Measurements from ENCODE around the gene PABPN1.
A peak's percentile ranks its signal among the peaks of the same experiment; 100 is the strongest.

PABPN1 gene

DNA sequence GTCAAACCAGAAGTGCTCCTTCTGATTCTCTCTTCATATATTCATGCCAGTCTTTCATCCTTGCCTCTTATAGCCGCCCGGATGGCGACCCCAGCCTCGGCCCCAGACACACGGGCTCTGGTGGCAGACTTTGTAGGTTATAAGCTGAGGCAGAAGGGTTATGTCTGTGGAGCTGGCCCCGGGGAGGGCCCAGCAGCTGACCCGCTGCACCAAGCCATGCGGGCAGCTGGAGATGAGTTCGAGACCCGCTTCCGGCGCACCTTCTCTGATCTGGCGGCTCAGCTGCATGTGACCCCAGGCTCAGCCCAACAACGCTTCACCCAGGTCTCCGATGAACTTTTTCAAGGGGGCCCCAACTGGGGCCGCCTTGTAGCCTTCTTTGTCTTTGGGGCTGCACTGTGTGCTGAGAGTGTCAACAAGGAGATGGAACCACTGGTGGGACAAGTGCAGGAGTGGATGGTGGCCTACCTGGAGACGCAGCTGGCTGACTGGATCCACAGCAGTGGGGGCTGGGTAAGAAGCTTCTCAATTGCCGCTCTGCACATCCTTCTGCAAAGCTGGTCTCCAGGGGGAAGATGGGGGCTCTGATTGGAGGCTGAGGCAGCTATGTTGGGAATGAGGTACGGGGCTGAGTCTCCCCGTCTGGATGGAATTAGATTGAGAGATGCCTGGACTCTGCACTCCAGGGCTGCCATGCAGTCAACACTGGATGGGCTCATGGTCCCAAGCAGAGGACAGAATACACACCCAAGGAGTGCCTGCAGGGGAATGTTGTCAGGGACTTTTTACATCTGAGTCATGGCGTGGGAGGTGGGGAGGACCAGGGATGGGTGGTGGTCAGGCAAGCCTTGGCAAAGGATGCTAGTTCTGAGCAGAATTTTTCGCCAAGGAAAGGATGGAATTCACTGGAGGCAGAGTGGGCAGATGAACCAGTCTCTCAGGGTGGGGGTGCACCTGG, 13.3 kb upstream of the PABPN1 start:
- ATAC-seq (ENCODE audit: low read depth): peak; percentile 43
- peak overlapping the region; percentile 65 for H3K27ac ChIP-seq (ENCODE audit: poor library complexity, severe bottlenecking)
- TF ChIP-seq, protein P1, sequence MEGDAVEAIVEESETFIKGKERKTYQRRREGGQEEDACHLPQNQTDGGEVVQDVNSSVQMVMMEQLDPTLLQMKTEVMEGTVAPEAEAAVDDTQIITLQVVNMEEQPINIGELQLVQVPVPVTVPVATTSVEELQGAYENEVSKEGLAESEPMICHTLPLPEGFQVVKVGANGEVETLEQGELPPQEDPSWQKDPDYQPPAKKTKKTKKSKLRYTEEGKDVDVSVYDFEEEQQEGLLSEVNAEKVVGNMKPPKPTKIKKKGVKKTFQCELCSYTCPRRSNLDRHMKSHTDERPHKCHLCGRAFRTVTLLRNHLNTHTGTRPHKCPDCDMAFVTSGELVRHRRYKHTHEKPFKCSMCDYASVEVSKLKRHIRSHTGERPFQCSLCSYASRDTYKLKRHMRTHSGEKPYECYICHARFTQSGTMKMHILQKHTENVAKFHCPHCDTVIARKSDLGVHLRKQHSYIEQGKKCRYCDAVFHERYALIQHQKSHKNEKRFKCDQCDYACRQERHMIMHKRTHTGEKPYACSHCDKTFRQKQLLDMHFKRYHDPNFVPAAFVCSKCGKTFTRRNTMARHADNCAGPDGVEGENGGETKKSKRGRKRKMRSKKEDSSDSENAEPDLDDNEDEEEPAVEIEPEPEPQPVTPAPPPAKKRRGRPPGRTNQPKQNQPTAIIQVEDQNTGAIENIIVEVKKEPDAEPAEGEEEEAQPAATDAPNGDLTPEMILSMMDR (IDR thresholded peaks at IDR 0.05; ENCODE audit: poor library complexity, severe bottlenecking): no peak

DNA sequence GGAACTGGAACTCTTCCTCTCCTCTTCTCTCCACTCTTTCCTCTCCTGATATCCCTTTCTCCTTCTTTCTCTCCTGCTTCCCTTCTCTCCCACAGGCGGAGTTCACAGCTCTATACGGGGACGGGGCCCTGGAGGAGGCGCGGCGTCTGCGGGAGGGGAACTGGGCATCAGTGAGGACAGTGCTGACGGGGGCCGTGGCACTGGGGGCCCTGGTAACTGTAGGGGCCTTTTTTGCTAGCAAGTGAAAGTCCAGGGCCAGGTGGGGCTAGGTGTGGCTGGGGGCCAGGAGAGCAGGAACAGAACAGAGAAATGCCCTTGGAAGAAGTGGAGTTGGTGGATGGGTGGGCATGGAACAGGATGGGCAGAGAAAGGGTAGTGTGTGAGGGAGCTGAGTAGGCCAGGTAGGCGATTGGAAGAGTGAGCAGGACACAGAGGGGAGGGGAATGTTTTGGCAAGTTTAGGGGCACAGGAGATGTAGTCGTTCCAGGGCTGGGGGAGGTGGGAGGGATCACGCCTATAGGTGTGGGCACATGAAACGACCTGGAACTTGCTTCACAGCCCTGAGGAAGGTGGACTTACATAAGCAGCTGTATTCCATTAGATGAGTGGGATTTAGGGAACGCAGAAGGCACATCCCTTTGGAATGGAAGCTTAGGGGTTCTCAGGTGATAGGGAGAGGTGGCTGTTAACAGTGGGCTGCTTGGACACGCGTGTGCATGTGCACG, 12.4 kb upstream of the PABPN1 start:
- H3K27ac ChIP-seq (ENCODE audit: poor library complexity, severe bottlenecking): peak overlapping the region; percentile 65
- ATAC-seq (ENCODE audit: low read depth): no peak
- peaks cover 16% of the 10 kb centered on the region for H3K4me1 ChIP-seq (ENCODE audit: insufficient read depth, poor library complexity, severe bottlenecking)
- H3K27me3 ChIP-seq (ENCODE audit: insufficient read depth, poor library complexity, severe bottlenecking): no peaks in the 10 kb centered on the region
- no peak for DNase-seq (ENCODE audit: low spot score)
- H3K9me3 ChIP-seq (ENCODE audit: severe bottlenecking): no peaks in the 10 kb centered on the region
- H3K36me3 ChIP-seq (ENCODE audit: low read depth): peaks cover 65% of the 10 kb centered on the region
- H3K4me3 ChIP-seq (ENCODE audit: severe bottlenecking): no peak overlapping the region
- TF ChIP-seq, protein P1 (IDR thresholded peaks at IDR 0.05; ENCODE audit: poor library complexity, severe bottlenecking): no peak

More for the DNA sequence above, 13.3 kb upstream of the PABPN1 start:
- Histone ChIP-seq H3K36me3 (ENCODE audit: low read depth) (peaks cover 57% of the 10 kb centered on the region), H3K4me3 (ENCODE audit: severe bottlenecking) (peak overlapping the region; percentile 81), H3K4me1 (ENCODE audit: insufficient read depth, poor library complexity, severe bottlenecking) (peaks cover 16% of the 10 kb centered on the region), H3K9me3 (ENCODE audit: severe bottlenecking) (no peaks in the 10 kb centered on the region), H3K27me3 (ENCODE audit: insufficient read depth, poor library complexity, severe bottlenecking) (no peaks in the 10 kb centered on the region)
- DNase-seq (ENCODE audit: low spot score): no peak

DNA sequence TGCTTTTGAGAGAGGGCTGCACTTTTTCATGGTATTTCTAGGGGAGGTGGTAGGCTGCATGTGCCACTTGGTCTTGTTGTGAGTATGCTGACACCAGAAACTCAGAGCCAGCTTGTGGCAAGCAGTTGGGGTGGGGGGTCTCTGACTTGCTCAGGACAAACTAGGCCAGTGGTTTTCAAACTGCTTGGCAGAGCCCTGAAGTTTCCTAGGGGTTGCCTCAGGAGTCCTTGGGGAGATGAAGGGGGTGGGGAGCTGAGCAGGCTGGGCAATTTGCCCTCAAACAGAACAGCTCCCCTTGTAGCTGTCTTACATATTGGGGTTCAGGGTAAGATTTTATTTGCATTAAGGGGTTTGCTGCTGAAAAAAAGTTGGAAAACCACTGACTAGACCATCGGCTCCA, 10.7 kb upstream of the PABPN1 start:
- no peak for ATAC-seq (ENCODE audit: low read depth)
- peaks cover 16% of the 10 kb centered on the region for H3K4me1 ChIP-seq (ENCODE audit: insufficient read depth, poor library complexity, severe bottlenecking)
- TF ChIP-seq, protein P1 (IDR thresholded peaks at IDR 0.05; ENCODE audit: poor library complexity, severe bottlenecking): no peak

DNA sequence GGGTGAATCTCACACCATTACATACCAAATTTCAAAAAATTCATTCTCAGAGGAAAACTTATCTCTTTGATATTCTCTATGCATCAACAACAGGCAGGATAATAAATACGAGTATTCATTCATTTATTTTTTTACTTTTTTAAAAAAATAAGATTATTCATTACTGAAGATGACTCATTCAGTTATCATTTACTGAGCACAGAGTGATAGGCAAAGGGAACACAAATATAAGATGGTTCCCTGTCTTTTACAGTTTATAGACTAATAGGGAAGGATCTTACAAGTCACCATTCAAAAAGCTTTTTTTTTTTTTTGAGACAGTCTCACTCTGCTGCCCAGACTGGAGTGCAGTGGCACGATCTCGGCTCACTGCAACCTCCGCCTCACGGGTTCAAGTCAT, 5.0 kb upstream of the PABPN1 start:
- ATAC-seq (ENCODE audit: low read depth): no peak
- H3K9me3 ChIP-seq (ENCODE audit: severe bottlenecking): no peaks in the 10 kb centered on the region
- TF ChIP-seq, protein P1 (IDR thresholded peaks at IDR 0.05; ENCODE audit: poor library complexity, severe bottlenecking): no peak
- no peak overlapping the region for H3K27ac ChIP-seq (ENCODE audit: poor library complexity, severe bottlenecking)
- DNase-seq (ENCODE audit: low spot score): no peak
- H3K4me1 ChIP-seq (ENCODE audit: insufficient read depth, poor library complexity, severe bottlenecking): peaks cover 7% of the 10 kb centered on the region
- H3K36me3 ChIP-seq (ENCODE audit: low read depth): peaks cover 63% of the 10 kb centered on the region
- H3K27me3 ChIP-seq (ENCODE audit: insufficient read depth, poor library complexity, severe bottlenecking): no peaks in the 10 kb centered on the region
- H3K4me3 ChIP-seq (ENCODE audit: severe bottlenecking): no peak overlapping the region

More for the DNA sequence above, 10.7 kb upstream of the PABPN1 start:
- Histone ChIP-seq H3K9me3 (ENCODE audit: severe bottlenecking) (no peaks in the 10 kb centered on the region), H3K4me3 (ENCODE audit: severe bottlenecking) (no peak overlapping the region), H3K27ac (ENCODE audit: poor library complexity, severe bottlenecking) (no peak overlapping the region), H3K27me3 (ENCODE audit: insufficient read depth, poor library complexity, severe bottlenecking) (no peaks in the 10 kb centered on the region), H3K36me3 (ENCODE audit: low read depth) (peaks cover 78% of the 10 kb centered on the region)
- DNase-seq (ENCODE audit: low spot score): no peak

All from RWPE2 (cell line).